22Rv1 (cell line): ENCODE results near the gene PRTN3.

Experiments used
- H3K27ac ChIP-seq: fragments of 450-650 bp; 2 replicates; pipeline ENCODE4 v1.5.1; 2017
- ZFX ChIP-seq: fragments of 450-650 bp; IDR thresholded peaks from 2 replicates; pipeline ENCODE4 v1.6.1; 2017; ENCODE audit warnings: antibody characterized with exemption, borderline replicate concordance
- TF ChIP-seq, protein P1 (sequence below): fragments of 450-650 bp; IDR thresholded peaks from 2 replicates; pipeline ENCODE4 v1.5.1; 2017; ENCODE audit warnings: mild to moderate bottlenecking

Gene PRTN3

DNA sequence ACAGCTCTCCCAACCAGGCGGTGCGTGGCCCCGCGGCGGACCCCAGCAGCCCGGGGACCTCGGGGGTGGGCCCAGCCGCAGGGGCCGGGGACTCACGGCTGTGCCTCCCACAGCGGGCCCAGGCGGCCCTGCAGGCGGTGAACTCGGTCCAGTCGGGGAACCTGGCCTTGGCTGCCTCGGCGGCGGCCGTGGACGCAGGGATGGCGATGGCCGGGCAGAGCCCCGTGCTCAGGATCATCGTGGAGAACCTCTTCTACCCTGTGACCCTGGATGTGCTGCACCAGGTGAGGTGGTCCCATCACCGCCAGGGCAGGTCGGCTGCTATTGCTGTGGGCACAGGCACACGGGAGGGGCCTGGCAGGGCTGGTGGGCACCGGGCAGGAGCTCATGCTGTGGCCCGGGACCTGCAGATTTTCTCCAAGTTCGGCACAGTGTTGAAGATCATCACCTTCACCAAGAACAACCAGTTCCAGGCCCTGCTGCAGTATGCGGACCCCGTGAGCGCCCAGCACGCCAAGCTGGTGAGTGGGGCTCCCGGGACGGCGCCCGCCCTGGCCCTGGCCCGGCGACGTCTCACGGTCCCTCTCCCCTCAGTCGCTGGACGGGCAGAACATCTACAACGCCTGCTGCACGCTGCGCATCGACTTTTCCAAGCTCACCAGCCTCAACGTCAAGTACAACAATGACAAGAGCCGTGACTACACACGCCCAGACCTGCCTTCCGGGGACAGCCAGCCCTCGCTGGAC lies 36.2 kb upstream of the PRTN3 start:
- H3K27ac ChIP-seq = no peak overlapping the region
- no peak for TF ChIP-seq ZFX
- TF ChIP-seq, protein P1, sequence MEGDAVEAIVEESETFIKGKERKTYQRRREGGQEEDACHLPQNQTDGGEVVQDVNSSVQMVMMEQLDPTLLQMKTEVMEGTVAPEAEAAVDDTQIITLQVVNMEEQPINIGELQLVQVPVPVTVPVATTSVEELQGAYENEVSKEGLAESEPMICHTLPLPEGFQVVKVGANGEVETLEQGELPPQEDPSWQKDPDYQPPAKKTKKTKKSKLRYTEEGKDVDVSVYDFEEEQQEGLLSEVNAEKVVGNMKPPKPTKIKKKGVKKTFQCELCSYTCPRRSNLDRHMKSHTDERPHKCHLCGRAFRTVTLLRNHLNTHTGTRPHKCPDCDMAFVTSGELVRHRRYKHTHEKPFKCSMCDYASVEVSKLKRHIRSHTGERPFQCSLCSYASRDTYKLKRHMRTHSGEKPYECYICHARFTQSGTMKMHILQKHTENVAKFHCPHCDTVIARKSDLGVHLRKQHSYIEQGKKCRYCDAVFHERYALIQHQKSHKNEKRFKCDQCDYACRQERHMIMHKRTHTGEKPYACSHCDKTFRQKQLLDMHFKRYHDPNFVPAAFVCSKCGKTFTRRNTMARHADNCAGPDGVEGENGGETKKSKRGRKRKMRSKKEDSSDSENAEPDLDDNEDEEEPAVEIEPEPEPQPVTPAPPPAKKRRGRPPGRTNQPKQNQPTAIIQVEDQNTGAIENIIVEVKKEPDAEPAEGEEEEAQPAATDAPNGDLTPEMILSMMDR = no peak

DNA sequence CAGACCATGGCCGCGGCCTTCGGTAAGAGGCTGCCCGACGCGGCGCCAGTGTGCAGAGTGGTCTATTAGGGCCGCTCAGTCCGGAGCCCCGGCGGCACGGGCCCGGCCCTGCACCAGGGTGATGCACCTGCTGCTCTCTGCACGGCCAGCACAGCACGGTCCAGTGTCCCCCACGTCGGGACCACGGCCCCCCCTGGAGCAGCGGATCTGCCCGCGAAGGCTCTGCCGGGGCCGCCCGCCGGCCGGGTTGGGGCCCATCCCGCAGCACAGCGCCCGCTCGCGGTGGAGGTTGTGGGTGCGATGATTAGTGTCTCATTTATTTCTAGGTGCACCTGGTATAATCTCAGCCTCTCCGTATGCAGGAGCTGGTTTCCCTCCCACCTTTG lies 35.6 kb upstream of the PRTN3 start:
- no peak for TF ChIP-seq ZFX
- TF ChIP-seq, protein P1 = no peak
- H3K27ac ChIP-seq = no peak overlapping the region

GRCh38 chr19:805600-806550 lies 34.9 kb upstream of the PRTN3 start:
- TF ChIP-seq ZFX = no peak
- H3K27ac ChIP-seq = no peak overlapping the region

GRCh38 chr19:806815-807421 lies 33.9 kb upstream of the PRTN3 start:
- no peak overlapping the region for H3K27ac ChIP-seq
- TF ChIP-seq ZFX = no peak
- TF ChIP-seq, protein P1 = no peak

- no peak overlapping the region for H3K27ac ChIP-seq
- no peak for TF ChIP-seq ZFX
- TF ChIP-seq, protein P1 = no peak
Measured at GRCh38 chr19:807627-808422, 33.0 kb upstream of the PRTN3 start.

DNA sequence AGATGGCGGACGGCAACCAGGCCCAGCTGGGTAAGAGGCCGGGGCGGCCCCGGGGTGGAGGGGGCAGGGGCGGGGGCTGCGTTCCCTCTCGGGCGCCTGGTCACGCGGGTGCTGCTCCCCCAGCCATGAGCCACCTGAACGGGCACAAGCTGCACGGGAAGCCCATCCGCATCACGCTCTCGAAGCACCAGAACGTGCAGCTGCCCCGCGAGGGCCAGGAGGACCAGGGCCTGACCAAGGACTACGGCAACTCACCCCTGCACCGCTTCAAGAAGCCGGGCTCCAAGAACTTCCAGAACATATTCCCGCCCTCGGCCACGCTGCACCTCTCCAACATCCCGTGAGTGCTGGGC lies 32.4 kb upstream of the PRTN3 start:
- TF ChIP-seq ZFX = no peak
- TF ChIP-seq, protein P1 = no peak

More for the DNA sequence above, 32.4 kb upstream of the PRTN3 start:
- no peak overlapping the region for H3K27ac ChIP-seq
